NOMO-1 treated with DMSO at 0.1 percent for 48 hours (cell line): ENCODE measurements around the gene PRDX6.
"Not testable (repeated sequence)": the region's sequence is repeated elsewhere in the genome, so short reads cannot be mapped to it uniquely, and the experiment has no call there.

Experiments used
- DNase-seq: peaks from one replicate; lab custom pipeline; 2025; ENCODE audit not compliant: unreplicated experiment; lab: John Stamatoyannopoulos, UW

PRDX6 gene

DNA sequence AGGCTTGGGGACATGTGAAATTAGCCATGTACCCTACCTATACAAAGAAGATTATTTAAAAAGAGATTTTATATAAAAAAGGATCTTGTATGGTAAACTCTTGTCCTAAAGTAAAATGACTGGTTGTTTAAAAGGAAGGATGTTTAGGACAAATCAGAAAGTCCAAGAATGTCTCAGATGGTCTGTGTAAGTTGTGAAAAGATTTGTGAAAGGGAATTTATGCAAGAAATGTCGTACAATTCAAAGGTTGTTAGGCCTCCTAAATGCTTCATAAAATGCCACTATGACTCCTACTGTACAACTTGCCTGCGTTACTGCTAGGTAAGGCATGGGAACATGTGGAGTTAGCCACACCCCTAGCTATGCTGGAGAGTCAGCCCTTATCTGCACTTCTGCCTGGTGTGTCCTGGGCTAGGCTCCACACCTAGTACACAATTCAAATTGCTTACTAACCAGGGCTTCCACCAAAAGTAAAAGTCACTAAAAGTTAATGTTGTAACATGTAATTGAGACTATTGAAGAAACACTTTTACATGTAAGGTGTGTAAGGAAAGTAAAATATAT lies 19.7 kb downstream of the PRDX6 start:
- DNase-seq, result no peak

DNA sequence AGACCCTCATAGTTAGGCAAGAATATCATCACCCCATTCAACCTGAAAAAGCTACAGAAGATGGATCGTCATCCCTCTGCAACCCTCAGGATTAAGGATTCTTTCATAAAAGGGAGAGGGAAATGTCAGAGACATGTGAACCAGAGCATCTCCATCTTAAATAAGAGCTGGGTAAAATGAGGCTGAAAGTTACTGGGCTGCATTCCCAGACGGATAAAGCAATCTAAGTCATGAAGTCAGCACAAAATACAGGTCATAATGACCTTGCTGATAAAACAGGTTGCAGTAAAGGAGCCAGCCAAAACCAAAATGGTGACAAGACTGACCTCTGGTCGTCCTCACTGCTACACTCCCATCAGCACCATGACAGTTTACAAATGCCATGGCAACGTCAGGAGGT lies 22.6 kb downstream of the PRDX6 start:
- no peak for DNase-seq

DNA sequence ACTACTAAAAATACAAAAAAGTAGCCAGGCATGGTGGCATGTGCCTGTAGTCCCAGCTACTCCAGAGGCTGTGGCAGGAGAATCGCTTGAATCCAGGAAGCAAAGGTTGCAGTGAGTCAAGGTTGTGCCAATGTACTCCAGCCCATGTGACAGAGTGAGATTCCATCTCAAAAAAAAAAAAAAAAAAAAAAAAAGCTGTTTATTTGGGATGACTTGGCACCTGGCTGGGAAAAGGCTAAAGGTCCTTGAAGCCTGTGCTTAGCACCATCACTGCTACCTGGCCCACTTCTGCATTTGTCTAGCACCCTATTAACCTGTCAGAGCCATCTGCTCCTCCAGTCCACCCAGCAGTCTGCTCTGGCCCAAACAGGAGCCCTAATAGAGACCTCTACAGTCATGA lies 25.0 kb downstream of the PRDX6 start:
- no peak for DNase-seq

DNA sequence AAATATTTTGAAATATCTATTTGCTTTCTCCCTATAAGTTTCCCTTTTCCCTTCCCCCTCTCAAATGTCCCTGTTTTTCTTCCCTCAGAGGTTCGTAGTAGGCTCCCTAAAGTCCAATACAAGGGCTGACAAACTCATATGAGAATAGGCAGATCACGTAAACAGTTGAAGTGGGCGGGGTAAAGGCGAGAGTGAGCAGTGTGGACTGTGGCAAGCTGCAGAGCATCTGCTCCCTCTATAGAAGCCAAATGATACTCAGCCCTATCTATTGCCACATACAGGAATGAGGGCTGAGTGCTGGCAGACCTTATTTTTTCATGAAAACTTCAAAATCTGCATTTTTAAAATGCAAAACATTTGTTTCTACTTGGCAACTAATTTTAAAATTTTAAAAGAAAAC lies 26.3 kb downstream of the PRDX6 start:
- DNase-seq, result no peak

DNA sequence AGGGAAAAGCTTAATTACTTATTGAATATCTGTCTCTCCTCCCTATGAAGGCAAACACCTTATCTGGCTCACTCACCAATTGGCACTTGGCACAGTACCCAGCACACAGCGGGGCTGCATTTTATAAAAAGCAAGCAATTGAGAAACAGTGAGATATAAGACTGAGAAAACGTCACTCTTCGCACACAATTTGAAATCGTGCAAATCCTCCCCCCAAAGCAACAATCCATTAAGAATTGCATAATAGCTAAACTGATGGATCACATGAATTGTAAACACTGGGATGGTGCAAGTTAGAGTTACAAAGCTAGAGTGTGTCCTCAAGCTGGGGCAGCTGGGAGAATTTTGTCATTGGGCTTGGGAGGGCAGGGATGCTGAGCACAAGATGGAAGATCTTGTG lies 27.1 kb downstream of the PRDX6 start:
- no peak for DNase-seq

DNA sequence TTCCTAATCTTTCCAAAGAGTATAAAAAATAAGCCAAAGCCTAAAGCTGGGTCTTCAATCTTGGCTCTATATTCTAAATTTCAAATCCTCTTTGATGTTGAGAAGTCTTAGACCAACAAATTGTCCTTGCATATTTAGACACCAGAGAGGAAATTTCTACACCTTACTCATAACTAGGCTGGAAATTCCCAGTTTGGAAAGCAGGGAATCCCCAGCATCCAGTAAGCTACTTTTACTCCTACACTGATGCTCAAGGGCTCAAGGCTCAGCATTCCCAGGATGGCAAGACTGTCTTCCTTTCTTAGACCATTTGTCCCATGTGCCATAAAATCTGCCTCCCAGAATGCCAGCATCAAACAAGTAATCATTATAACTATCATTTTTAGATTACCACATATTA lies 28.3 kb downstream of the PRDX6 start:
- no peak for DNase-seq

DNA sequence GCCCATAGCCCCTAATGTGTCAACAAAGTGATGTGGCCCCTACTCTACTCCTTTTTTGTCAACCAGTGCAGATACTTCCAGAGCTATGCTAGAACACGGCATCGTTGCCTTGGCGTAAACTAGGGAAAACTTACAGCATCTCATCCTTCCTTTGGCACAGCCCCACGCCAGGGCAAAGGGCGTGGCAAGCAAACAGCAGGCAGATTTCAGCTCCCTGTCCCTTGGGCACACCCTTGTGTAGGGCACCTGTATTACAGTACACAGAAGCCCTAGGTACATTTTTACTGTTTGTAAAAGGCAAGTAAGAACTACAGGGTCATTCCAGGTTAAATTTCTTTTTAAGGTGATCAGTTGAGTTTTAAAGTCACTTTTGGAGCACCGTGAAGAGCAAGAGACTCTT lies 29.3 kb downstream of the PRDX6 start:
- DNase-seq, result no peak

DNA sequence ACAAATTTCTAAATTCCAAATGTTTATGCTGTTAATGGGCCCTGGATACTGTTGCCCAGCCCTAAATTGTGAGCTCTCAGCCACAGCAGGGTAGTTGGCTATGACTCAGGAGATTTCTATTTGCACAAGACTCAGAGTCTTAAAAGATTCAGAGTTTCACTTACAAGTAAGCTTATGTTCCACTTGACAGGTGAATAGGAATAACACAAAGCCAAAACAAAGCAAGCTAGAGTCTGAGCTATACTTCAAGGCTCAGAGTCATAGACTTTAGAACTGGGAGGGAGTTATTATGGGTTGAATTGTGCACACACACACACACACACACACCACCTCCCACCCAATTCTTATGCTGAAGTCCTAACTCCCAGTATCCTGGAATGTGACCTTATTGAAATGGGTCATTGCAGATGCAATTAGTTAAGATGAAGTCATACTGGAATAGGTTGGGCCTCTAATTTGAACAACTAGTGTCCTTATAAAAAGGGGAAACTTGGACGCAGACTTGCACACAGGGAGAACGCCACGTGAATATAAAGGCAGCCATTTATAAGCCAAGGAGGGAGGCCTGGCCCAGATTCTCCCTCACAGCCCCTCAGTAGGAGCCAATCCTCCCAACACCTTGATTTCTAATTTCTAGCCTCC lies 30.2 kb downstream of the PRDX6 start:
- no peak for DNase-seq

DNA sequence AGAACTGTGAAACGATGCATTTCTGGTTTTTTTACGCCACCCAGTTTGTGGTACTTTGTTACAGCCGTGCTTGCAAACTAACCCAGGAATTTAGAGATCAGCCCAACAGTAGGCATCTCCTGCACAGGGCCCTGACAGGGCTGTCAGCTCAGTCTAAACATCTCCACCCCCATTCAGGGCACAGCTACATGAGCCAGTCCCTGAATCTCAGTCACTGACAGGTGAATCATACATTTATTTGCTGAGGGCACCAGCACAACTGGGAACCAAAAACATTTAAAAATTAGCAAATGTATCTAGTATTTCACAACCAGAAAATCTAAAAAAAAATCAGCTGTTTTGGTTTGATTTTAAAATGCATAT lies 30.7 kb downstream of the PRDX6 start:
- no peak for DNase-seq

DNA sequence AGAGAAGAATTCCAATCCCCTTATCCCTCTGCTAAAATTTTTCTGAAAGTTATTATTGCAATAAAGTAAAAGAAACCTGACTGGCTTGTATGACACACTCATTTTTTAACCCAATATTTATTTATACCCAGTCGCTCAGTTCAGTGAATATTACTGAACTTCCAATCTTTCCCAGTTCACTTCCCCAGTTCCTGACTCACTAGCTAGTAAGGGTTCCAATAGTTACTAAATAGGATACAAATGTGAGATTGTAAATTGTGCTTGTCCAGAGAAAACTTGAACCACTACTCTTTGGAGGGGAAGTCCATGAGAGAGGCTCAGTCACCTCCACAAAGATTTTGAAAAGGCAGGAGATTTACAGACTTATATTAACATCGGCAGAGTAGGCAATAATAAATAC lies 31.4 kb downstream of the PRDX6 start:
- no peak for DNase-seq

DNA sequence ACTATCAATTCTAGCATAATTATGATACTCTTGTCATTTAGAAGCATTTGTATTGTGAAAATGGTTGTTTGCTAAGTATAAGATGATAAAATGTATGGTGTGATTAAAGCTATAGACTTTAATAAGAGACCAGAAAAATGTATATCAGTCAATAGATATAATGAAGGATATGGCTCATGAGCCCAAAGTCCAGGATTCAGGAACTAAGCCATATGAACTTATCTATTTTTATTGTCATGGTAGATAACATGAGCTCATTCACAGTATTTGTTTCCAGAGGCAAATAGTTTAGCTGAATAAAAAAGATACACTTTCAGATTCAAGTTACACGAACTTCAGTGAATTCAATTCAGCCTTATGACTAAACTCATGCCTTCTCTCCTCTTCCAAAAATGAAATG lies 32.7 kb downstream of the PRDX6 start:
- DNase-seq, result no peak

DNA sequence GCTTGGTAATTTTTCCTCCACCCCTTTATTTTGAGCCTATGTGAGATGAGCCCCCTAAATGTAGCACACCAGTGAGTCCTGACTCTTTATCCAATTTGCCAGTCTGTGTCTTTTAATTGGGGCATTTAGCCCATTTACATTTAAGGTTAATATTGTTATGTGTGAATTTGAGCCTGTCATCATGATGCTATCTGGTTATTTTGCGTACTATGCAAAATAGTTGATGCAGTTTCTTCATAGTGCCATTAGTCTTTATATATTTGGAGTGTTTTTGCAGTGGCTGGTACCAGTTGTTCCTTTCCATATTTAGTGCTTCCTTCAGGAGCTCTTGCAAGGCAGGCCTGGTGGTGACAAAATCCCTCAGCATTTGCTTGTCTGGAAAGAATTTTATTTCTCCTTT lies 37.4 kb downstream of the PRDX6 start:
- not testable (repeated sequence) for DNase-seq

DNA sequence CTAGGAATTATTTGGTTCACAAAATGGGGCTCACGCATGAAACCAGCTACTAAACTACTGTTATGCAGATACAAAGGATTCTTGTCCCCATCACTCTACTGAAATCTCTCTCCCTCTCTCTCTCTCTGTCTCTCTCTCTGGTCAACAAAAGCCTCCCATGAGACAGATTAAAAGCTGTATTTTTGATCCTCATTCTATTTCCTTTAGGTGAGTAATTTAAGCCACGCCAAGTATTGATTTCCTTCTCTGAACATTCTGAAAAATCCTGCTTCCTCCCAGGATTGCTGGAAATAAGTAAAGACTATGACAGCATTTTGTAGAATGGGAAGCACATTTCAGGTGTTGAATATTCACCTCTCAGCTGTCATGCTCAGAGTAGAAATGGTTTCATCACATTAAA lies 43.7 kb downstream of the PRDX6 start:
- no peak for DNase-seq

DNA sequence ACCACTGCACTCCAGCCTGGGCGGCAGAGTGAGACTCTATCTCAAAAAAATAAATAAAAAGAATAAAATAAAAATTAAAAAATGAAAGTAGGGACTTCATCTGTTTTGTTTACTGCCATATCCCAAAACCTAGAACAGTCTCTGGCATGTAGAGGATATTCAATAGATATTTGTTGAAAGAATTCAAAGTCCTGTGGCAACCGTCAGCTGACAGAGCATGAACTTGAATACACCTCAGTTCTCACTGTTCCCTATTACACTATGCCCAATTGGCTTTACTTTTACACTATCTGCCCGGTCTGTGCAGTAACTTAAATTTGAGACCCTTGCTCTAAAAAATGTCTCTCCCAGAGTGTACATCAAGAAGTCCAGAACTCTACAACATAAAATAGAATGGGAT lies 46.2 kb downstream of the PRDX6 start:
- DNase-seq, result no peak

DNA sequence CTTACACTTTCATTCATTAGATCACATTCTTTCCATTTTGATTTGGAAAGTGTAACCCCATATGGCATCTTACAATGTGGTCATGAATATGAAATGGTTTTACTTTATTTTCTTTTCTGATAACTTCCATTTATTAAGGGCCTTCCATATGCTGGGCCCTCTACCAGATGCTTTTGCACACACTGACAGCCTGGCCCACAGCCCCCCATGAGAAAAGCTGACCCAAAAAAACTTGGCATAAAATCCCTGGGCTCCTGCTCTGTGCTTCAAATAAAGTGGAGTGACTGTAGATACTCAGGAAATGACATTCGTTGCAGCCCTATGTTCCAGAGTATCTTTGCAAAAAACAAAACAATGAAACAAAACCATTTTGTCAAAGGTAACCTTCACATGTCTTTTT lies 48.8 kb downstream of the PRDX6 start:
- DNase-seq, result no peak

DNA sequence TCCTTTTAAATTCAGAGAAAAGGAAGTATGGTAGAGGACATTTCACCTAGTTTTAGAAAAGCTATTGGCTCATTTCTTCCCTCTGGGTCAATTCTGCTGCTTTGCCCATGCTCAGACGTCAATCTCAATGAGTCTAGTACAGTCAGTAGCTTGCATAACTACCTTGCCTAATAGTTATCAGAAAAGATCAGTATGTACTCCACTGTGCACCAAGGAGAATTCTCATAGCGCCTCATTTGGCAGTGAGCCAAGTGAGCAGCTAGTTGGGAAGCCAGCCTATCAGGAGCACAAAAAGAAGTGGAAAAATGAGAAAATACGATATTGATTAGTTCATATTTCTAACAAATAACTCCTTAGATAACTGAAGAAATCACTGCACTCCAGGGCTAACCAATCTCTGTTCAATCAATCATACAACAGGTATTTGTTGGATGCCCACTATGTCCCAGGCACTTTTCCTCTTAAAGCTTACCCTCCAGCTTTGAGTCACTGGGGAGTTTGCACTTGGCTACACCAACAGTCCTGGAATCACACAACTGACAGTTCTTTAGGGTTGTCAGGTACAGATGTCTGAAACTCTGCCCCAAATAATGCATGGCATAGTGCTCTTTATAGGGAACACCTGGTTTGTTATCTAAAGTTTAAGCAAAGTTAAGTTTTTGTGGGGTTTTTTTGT lies 50.2 kb downstream of the PRDX6 start:
- no peak for DNase-seq

DNA sequence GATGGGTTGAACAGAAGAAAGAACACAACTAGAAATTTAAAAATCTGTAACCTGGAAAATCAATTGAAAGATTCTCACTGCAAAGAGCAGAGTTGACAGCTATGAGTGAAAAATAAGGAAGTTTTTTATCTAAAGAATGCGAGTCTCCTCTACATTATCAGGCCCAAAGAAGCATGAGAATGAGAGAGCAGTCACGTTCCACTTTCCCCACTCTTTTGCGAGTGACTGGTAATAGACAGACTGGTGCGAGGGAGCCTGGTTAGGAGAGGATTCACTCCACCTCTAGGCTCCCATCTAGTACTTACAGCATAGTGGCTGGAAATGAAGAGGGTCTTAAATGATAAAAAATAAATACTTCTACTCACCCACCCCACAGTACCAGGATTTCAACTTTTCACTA lies 52.0 kb downstream of the PRDX6 start:
- no peak for DNase-seq

DNA sequence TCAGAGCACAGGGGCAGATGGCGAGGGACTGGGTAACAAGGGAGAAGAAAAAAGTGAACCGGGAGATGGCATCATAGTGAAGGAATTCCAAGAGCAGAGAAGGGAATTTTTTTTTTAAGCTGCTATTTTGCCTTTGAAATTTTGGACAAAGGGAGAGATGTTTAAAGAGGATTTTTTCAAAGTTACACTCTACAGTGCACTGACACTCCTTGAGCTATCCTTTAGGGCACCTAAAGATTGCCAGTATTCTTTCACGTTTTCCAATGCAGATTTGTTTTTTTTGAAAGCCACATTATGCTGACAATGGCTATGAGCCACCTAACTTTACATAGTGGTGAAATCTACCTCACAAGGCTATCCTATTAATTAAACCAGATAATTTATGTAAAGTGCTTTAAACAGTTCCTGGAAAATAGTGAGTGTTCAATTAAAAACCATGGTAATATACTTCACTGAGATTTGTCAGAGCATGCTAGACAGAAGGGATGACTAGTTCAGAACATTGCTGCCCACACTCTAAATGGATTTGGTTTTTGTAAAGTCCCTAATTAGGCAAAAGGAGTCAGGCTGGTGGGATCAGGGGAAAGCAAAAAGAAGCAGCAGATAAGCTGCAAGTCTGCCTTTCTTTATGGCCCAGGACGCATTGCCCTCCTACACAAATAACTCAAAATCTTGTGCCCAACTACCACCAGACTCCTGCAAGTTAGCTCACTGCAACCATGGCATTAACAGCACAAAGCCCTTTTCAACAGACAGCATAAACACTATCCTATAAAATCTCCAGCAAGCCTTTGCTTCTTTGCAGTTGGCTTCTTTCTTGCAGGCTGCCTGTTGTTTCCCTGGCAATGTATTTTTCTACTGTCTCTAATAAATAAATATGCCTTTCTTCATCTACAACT lies 53.9 kb downstream of the PRDX6 start:
- DNase-seq, result no peak

DNA sequence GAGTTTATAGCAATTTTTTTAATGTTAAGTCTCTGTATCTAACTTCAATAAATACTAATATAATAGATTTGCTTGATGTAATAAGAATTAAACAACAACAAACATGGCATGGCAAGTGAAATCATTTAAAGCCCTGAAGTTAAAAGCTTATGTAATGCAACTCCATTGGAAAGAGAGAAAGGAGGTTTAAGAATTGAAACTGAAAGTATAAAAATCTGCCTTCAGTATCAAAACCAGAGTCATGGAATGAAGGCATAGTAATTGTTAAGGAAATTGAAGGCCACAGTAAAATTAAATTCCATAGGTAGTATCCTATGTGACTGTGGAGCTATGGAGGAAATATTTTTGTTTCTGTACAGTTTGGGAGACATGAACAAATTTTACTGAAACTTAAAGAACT lies 55.1 kb downstream of the PRDX6 start:
- DNase-seq, result no peak

DNA sequence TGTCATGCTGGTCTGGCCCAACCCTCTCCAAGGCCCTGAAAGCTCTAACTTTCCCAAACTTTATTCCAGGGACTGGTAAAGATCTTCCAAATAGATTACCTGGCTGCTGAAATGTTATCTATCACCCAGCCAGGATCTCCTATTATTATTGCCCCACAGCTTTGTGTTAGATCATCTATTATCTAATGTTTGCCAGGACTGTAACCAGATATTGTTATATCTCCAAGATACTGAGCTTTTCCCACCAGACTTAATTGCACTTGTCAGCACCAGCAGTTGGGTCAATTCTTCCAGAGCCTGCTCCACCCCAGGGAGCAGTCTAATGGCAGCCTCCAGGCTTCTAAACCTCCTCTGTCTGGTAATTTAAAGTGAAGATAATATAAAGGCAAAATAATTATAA lies 59.1 kb downstream of the PRDX6 start:
- DNase-seq, result no peak
